Measurements from ENCODE around the gene KCNJ14. TPM values are rescaled to one million over a fixed set of nuclear protein-coding genes. Genes with fewer than 3 reads are reported as not detected.
A peak's percentile ranks its signal among the peaks of the same experiment; 100 is the strongest.

The KCNJ14 gene
- total and polyA plus RNA-seq, 2 of the 8 experiments (the other 6 are each of a cell fraction or from before 2014, with no cell fraction given): 0.45 to 0.89 TPM

DNA sequence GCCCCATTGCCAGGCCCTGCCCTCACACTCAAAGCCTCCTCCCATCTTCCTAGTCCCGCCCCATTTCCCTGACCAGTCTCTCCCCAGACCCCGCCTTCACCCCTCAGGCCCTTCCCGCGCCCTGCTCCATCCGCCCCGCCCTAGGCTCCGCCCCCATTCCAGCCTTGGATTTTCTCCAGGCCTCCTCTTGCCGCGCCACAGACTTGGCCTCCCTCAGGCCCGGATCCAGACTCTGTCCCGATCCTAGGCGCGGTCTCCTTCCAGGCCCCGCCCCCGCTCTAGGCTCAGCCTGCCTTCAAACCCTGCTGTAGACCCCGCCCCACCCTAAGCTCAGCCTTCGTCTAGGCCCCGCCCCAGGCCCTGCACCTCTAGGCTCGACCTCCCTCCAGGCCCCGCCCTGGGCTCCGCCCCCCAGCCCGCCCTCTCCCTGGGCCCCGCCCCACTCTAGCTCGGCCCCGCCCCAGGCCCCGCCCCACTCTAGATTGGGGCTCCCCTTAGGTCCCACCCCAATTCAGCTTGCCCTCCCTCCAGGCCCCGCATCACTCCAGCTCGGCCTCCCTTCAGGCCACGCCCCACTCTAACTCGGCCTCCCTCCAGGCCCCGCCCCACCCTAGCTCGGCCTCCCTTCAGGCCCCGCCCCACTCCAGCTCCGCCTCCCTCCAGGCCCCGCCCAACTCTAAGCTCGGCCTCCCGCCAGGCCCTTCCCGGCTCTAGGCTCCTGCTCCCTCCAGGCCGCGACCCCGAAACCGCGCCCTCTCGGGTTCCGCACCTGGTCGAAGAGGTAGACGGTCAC lies 37.7 kb downstream of the KCNJ14 start:
- Histone ChIP-seq H3K56ac (replicated peaks; ENCODE audit: insufficient read length, low read depth, low read length) (no peak overlapping the region), H3K4me3 (ENCODE audit: extremely low read depth in 1 of 4, insufficient read depth in 2 of 4, low read depth in 3 of 4, low read length in 4 of 4) (peak overlapping the region; percentile 58 to 80 (median 66)), H3K23ac (ENCODE audit: insufficient read length) (no peak overlapping the region), H3K27me3 (replicated peaks in 1 of 4; ENCODE audit: control insufficient read depth in 3 of 4, extremely low read depth in 1 of 4, insufficient read depth in 3 of 4, low read length in 3 of 4) (peaks cover 0 to 3% (median 0%) of the 10 kb centered on the region in 4 experiments; a peak in 3 of 7 replicates), H3K27ac (ENCODE audit: low read depth, low read length) (peak overlapping the region; percentile 80; the same call in 1 of the 2 replicates), H3K9ac (replicated peaks in 1 of 4; ENCODE audit: extremely low read depth in 1 of 4, low read depth in 3 of 4, low read length in 3 of 4) (peak overlapping the region; percentile 64 to 87 (median 74)), H2BK5ac (ENCODE audit: low read depth, low read length) (peak overlapping the region; percentile 81), H3K18ac (ENCODE audit: extremely low read depth, low read length) (peak overlapping the region; percentile 90), H2BK120ac (replicated peaks; ENCODE audit: low read depth, low read length) (no peak overlapping the region), H2BK15ac (ENCODE audit: low read length) (no peak overlapping the region), H2AK5ac (ENCODE audit: low read depth, low read length) (no peak overlapping the region), H3K4me1 (replicated peaks in 1 of 4; ENCODE audit: control insufficient read depth in 3 of 4, insufficient read depth in 4 of 4, low read length in 3 of 4) (peaks cover 0 to 21% (median 15%) of the 10 kb centered on the region in 4 experiments; a peak in 6 of 7 replicates), H3K23me2 (ENCODE audit: low read depth, low read length) (peaks cover 6% of the 10 kb centered on the region; the same call in 1 of the 2 replicates), H2BK20ac (ENCODE audit: low read length) (no peak overlapping the region), H3K4ac (replicated peaks; ENCODE audit: insufficient read length, low read depth, low read length) (no peak overlapping the region), H2AFZ (ENCODE audit: low read length) (peak overlapping the region; percentile 45; the same call in 1 of the 2 replicates), H3K79me2 (ENCODE audit: control insufficient read depth in 1 of 2, insufficient read depth in 2 of 2, low read length in 2 of 2) (no peaks in the 10 kb centered on the region), H4K20me1 (replicated peaks in 1 of 2; ENCODE audit: control insufficient read depth in 1 of 2, insufficient read depth in 2 of 2, low read length in 2 of 2) (peaks cover 0 to 4% of the 10 kb centered on the region in 2 experiments), H4K8ac (ENCODE audit: extremely low read depth, insufficient read depth, low read length) (peak overlapping the region; percentile 89; the same call in 1 of the 2 replicates), H3K36me3 (ENCODE audit: control insufficient read depth in 2 of 4, insufficient read depth in 4 of 4, low read length in 3 of 4) (no peaks in the 10 kb centered on the region), H4K5ac (ENCODE audit: insufficient read length, low read depth, low read length) (peak overlapping the region; percentile 51), H4K91ac (replicated peaks; ENCODE audit: insufficient read length, low read length) (no peak overlapping the region), H3K14ac (ENCODE audit: insufficient read length) (no peak overlapping the region), H3K9me3 (ENCODE audit: insufficient read depth in 2 of 2, low read depth in 1 of 2, low read length in 1 of 2) (no peaks in the 10 kb centered on the region), H2BK12ac (ENCODE audit: low read depth, low read length) (no peak overlapping the region; the same call in 1 of the 2 replicates), H3K79me1 (ENCODE audit: low read depth, low read length) (no peaks in the 10 kb centered on the region), H3K4me2 (ENCODE audit: insufficient read depth in 1 of 2, low read depth in 2 of 2, low read length in 2 of 2) (peak overlapping the region; percentile 61 to 91)
- ChIA-PET POLR2A (ENCODE audit: partially characterized antibody) (interaction anchor here (0.6 to 14.8 kb wide), 12 partner anchors 12 to 1892 kb away, joined by 3 to 176 read pairs (median 4); partner anchors contain the start of genes KDELR1, RPL18 and SPHK2), CTCF (ENCODE audit: partially characterized antibody) (interaction anchor here (0.7 to 1.5 kb wide), 6 partner anchors 12 to 101 kb away, joined by 3 to 4 read pairs (median 3); partner anchors contain the start of gene KDELR1)
- DNase-seq (ENCODE audit: low read depth in 1 of 2, low spot score in 2 of 2) (peak; percentile 95 to 98), FAIRE-seq (no peak)
- WGBS, 2 experiments (ENCODE audit: extremely low coverage in 1 of 2, insufficient coverage in 1 of 2, insufficient read length in 1 of 2, insufficient replicate concordance in 2 of 2, low coverage in 1 of 2, low lambda C conversion rate in 2 of 2, missing lambda C conversion rate in 1 of 2): 3% methylated on average over 17 of the region's 47 CpGs; no CpG with 5 or more reads in 1 of the 2 experiments
- peak; percentile 77 for TF ChIP-seq SP1 (IDR thresholded peaks at IDR 0.05; ENCODE audit: low read depth, low read length)
- TF ChIP-seq JUND (IDR thresholded peaks at IDR 0.05; ENCODE audit: low read length): no peak
- TF ChIP-seq KDM5A (IDR thresholded peaks at IDR 0.05; ENCODE audit: low read length): no peak
- 0 out of 2 replicates have a peak, but pooled peaks have one; percentile 84 for TF ChIP-seq SP4 (IDR thresholded peaks at IDR 0.05; ENCODE audit: low read length)
- TF ChIP-seq, protein P1, sequence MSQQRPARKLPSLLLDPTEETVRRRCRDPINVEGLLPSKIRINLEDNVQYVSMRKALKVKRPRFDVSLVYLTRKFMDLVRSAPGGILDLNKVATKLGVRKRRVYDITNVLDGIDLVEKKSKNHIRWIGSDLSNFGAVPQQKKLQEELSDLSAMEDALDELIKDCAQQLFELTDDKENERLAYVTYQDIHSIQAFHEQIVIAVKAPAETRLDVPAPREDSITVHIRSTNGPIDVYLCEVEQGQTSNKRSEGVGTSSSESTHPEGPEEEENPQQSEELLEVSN (IDR thresholded peaks at IDR 0.05): no peak; the same call in 1 of the 2 replicates
- no peak for TF ChIP-seq CTBP2 (IDR thresholded peaks at IDR 0.05; ENCODE audit: borderline replicate concordance, insufficient read depth, insufficient read length, low read length)
- TF ChIP-seq POLR2AphosphoS5 (IDR thresholded peaks at IDR 0.05; ENCODE audit: low read depth, low read length): peak; percentile 64
- TF ChIP-seq TAF1 (IDR thresholded peaks at IDR 0.05; ENCODE audit: low read depth, low read length): peak; percentile 58; the same call in 1 of the 2 replicates
- TF ChIP-seq CBX8 (IDR thresholded peaks at IDR 0.05; ENCODE audit: borderline replicate concordance, low read depth, low read length): no peak
- TF ChIP-seq CEBPB (IDR thresholded peaks at IDR 0.05; ENCODE audit: low read depth, low read length): no peak
- TF ChIP-seq POLR2A (IDR thresholded peaks at IDR 0.05; ENCODE audit: control extremely low read depth in 1 of 2, low read depth in 2 of 2, low read length in 2 of 2): peak; percentile 39 to 53; a peak in 2 of 3 replicates
- TF ChIP-seq GTF2F1 (IDR thresholded peaks at IDR 0.05; ENCODE audit: borderline replicate concordance, low read depth, low read length): no peak

Measured in H1 (cell line).